Measurements from ENCODE around the gene TTLL5.

GRCh38 chr14:75985618-75986438 is 324.8 kb downstream of the TTLL5 start, which contains the start of gene IFT43:
- TF ChIP-seq POLR2AphosphoS5 (IDR thresholded peaks at IDR 0.05) (peak; percentile 68 to 81 (median 77)), EP300 (IDR thresholded peaks at IDR 0.05) (no peak)
- TF ChIP-seq, protein P1, sequence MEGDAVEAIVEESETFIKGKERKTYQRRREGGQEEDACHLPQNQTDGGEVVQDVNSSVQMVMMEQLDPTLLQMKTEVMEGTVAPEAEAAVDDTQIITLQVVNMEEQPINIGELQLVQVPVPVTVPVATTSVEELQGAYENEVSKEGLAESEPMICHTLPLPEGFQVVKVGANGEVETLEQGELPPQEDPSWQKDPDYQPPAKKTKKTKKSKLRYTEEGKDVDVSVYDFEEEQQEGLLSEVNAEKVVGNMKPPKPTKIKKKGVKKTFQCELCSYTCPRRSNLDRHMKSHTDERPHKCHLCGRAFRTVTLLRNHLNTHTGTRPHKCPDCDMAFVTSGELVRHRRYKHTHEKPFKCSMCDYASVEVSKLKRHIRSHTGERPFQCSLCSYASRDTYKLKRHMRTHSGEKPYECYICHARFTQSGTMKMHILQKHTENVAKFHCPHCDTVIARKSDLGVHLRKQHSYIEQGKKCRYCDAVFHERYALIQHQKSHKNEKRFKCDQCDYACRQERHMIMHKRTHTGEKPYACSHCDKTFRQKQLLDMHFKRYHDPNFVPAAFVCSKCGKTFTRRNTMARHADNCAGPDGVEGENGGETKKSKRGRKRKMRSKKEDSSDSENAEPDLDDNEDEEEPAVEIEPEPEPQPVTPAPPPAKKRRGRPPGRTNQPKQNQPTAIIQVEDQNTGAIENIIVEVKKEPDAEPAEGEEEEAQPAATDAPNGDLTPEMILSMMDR (IDR thresholded peaks at IDR 0.05): no peak
